22Rv1 (cell line): ENCODE results near the gene ZNF432.

Experiments
- H3K27ac ChIP-seq: fragments of 450-650 bp; 2 replicates; pipeline ENCODE4 v1.5.1; 2017
- CTCF ChIP-seq: fragments of 450-650 bp; IDR thresholded peaks from 2 replicates; pipeline ENCODE4 v1.5.1; 2017; ENCODE audit warnings: mild to moderate bottlenecking
- ZFX ChIP-seq: fragments of 450-650 bp; IDR thresholded peaks from 2 replicates; pipeline ENCODE4 v1.6.1; 2017; ENCODE audit warnings: antibody characterized with exemption, borderline replicate concordance

ZNF432 gene

DNA sequence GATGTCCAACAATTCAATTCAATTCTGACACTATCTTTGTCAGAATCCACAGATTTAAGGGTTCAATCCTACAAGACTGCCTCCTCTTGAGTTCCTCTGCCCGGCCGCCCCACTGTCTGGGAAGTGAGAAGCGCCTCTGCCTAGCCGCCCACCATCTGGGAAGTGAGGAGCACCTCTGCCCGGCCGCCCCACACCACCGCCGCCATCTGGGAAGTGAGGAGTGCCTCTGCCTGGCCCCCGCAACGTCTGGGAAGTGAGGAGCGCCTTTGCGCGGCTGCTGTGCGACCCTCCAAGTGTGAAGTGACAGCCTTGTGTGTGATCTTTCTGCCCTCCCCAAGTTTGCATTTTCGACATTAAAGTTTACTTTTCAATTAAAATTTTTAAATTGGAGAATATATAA is 26.4 kb downstream of the ZNF432 start:
- TF ChIP-seq ZFX (no peak), CTCF (no peak)
- no peak overlapping the region for H3K27ac ChIP-seq

DNA sequence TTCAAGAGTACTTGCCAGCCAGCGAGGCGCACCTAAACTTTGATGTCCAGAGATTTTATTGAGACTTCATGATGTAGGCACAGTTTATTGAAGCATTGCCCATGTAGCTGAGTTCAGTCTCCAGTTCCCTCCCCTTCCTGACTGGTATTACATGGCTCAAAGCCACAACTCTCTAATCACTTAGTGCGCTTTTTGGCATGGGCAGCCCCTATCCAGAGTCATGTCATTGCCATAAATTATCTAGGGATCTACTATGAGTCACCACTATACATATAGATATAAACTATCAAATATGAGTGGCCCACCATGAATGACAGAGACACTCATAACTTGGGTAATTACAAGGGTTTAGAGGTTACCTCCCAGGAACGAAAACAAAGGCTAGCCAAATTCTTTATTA is 28.1 kb downstream of the ZNF432 start:
- H3K27ac ChIP-seq, result no peak overlapping the region
- TF ChIP-seq CTCF, result no peak
- no peak for TF ChIP-seq ZFX

- TF ChIP-seq ZFX (no peak), CTCF (no peak)
- H3K27ac ChIP-seq, result no peak overlapping the region
Observed at GRCh38 chr19:52010674-52011073, 38.0 kb downstream of the ZNF432 start.

DNA sequence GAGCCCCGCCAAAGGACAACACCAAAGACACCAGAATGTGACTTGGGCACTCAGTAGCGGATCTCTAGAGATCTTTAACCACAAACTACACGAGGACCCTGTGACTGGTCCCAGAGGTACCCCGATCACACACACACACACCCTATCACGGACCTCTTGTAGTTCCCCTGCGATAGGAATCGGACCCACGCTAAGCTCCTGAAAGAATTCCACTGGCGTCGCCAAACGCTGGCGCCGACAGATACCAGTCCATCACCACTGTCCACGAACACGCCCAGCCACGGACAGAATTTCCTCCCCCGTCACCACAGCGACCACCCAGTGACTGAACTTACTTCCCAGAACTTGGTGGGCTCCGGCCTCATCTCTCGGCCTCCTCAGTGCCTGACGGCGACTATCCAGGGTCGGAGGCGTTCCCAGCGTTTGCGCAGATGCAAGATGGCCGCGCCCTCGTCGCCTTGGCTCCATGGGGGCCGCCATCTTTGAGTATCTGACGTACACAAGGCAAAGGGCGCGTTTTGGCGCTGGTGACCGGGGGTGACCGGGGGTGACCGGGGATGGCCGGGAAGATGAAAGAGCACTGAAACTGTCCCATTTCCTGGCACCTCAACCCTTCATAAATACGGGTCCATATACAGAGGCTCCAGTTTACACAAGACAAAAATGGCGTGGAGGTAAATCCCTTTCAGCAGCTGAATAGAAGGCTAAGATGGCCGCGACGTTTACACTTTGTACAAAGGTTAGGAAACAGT is 40.7 kb downstream of the ZNF432 start, which contains the start of gene ZNF615:
ZNF615 (minus strand) TSS at position 406 of the 752 bp plus-strand sequence. CDS start 4,500 bp downstream, outside the sequence.
- peak within 1 kb of the TSS; percentile 80 for H3K27ac ChIP-seq
- TF ChIP-seq ZFX, result no peak
- no peak for TF ChIP-seq CTCF

- H3K27ac ChIP-seq, result peak overlapping the region; percentile 80
- TF ChIP-seq ZFX (no peak), CTCF (no peak)
Observed at GRCh38 chr19:52007451-52007805, 41.2 kb downstream of the ZNF432 start.

DNA sequence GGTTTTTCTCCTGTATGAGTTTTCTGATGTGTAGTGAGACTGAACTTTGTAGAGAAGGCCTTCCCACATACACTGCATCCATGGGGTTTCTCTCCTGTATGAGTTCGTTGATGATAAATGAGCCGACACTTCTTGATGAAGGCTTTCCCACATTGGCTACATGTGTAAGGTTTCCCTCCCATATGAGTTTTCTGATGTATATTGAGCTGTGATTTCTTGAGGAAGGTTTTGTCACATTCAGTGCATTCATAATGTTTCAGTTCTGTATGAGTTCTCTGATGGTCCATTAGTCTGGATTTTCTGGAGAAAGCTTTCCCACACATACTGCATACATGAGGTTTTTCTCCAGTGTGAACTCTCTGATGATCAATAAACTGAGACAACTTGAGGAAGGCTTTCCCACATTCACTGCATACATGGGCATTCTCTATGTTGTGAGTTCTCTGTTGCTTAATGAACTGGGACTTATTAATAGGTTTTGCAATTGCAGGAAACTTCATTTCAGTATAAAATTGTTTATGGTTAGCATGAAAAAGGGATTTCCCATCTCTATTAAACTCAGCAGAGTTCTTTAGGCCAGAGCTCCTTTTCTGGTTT is 54.5 kb downstream of the ZNF432 start:
- TF ChIP-seq ZFX (no peak), CTCF (no peak)
- no peak overlapping the region for H3K27ac ChIP-seq

- no peak overlapping the region for H3K27ac ChIP-seq
- TF ChIP-seq CTCF (no peak), ZFX (no peak)
Observed at GRCh38 chr19:51993422-51993821, 55.2 kb downstream of the ZNF432 start.
